Mesodermal cell (in vitro differentiated cells): Measurements from ENCODE around the gene TMEM254.
A peak's percentile ranks its signal among the peaks of the same experiment; 100 is the strongest.

Experiments used
- H3K27ac ChIP-seq: 2 replicates; pipeline ENCODE4 v1.7.0; 2013; ENCODE audit warnings: mild to moderate bottlenecking, low read depth, low read length, moderate library complexity; ENCODE audit not compliant: severe bottlenecking
- H3K36me3 ChIP-seq: 2 replicates; pipeline ENCODE4 v1.7.1; 2013; ENCODE audit warnings: mild to moderate bottlenecking, low read length, moderate library complexity; ENCODE audit not compliant: control insufficient read depth, insufficient read depth
- H3K4me1 ChIP-seq: one replicate; pipeline ENCODE4 v1.7.1; 2013; ENCODE audit warnings: mild to moderate bottlenecking, low read length; ENCODE audit not compliant: insufficient read depth, control insufficient read depth, poor library complexity, severe bottlenecking
- H3K4me3 ChIP-seq: 2 replicates; pipeline ENCODE4 v1.7.0; 2013; ENCODE audit warnings: low read length, control low read depth, mild to moderate bottlenecking; ENCODE audit not compliant: insufficient read depth, poor library complexity, severe bottlenecking; ENCODE audit errors: extremely low read depth
- H3K9me3 ChIP-seq: 2 replicates; pipeline ENCODE4 v1.7.1; 2013; ENCODE audit warnings: mild to moderate bottlenecking, low read length, moderate library complexity; ENCODE audit not compliant: control insufficient read depth
- WGBS, 2 experiments: methylation state at CpG; one replicate each; pipeline ENCODE4 v1.1.5; 2013; ENCODE audit warnings: missing lambda C conversion rate in 2 of 2; ENCODE audit not compliant: insufficient coverage in 2 of 2; 5-methylcytosine and 5-hydroxymethylcytosine counted together

TMEM254 gene

DNA sequence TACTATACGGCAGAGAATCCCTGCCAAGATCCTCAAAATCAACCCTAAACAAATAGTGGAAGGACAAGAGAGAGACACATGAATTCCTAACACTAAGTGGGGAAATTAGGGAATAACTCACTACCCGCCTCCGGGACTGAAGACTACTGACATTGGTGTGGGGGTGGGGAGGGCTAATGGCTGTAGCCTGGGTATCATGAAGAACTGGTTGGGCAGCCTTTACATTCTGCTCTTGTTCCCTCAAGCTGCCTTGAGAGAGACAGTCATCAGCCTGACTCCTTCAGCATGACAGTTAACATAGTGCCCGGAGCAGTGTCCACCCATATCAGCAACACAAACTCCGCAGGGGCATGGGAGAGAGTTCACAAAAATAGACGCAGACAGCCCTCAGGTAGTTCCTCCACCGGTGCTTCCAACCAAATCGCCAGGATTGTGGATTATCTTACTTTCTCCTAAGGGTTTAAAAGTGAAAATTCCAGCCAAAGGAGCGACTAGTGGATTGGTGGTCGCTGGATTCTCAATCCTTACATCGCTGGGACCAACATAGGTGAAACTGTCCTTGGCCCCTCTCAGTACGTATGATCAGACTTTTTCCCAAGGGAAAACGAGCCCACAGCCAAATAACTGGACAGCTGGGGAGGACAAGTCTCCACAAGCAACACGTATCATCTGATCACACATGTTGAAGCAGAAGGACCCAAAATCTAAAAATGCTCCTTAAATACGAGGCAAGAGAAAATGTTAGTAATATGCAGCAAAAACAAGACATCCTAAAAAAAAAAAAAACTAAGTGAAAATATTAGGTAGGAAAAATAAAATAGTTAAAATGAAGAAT lies 22.6 kb downstream of the TMEM254 start:
- H3K36me3 ChIP-seq: no peaks in the 10 kb centered on the region
- 91 to 95% methylated on average over 9 to 10 of the region's 15 CpGs for WGBS, 2 experiments
- H3K4me3 ChIP-seq: no peak overlapping the region
- no peaks in the 10 kb centered on the region for H3K9me3 ChIP-seq
- no peak overlapping the region for H3K27ac ChIP-seq
- H3K4me1 ChIP-seq: peaks cover 6% of the 10 kb centered on the region

DNA sequence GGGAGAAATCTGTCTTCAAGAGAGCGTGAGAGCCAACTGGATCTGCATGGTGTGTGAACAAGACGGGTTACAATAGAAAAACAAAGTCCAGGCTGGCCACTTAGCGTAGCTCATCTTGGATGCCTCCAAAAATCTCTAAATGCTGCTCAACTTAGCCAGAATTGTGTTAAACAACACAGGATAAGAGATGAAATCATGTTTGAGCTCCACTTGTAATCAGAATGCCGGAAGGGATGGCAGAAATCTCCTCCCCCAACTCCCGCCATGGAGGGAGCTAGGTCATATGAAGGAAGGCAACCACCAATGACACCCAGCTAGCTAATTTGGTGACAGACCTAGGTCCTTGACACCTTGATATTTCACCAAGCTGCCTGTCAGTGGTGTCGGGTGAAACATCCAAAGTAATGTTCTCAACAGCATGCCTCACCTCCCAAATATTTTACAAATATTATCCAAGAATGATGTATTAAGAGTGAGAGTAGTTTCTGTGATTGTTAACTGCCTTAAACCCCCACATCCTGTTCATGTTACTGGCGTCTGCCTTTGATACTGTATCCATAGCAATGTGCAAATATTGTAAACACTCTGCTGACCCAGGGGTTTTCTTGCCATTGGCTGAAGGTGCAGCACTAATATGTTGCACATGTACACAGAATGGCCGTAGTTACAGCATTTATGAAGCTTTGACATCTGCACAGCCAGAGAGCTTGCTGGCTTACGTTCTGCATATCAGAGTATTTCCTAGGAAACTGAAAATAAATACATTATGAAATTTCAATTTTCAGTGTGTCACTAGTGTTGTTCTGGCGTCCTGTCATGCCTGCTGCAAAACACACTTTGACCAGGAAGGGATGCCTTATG lies 25.8 kb downstream of the TMEM254 start:
- H3K4me1 ChIP-seq: peaks cover 6% of the 10 kb centered on the region
- peaks cover 14% of the 10 kb centered on the region for H3K9me3 ChIP-seq
- H3K4me3 ChIP-seq: no peak overlapping the region
- WGBS, 2 experiments: 85 to 89% methylated on average over 5 to 7 of the region's 10 CpGs
- H3K27ac ChIP-seq: no peak overlapping the region
- no peaks in the 10 kb centered on the region for H3K36me3 ChIP-seq

DNA sequence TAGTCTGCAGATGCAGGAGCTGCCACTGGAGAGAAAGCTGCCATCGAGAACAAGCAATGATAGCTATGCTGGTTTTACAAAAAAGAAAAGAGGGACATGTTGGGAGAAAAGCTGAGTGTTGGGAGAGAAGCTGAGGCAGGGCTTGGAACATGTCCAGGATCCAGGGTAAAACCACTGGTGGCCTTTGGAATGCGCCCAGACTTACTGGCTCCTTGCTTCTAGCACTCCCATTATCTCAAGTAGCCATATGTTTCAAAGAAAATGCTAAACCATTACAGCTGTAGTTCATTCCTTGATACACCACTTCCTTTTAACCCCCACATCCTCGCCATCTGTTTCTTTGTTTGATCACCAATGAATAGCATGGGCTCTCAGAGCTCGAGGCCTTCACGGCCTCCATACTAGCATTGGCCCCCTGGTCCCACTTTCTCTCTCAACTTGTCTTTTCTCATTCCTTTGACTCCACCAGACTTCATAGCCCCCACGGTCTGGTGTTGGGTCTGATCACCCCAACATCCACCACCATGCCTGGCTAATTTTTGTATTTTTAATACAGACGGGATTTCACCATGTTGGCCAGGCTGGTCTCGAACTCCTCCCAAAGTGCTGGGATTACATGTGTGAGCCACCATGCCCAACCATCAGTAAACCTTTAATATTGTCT lies 30.2 kb downstream of the TMEM254 start:
- H3K36me3 ChIP-seq: no peaks in the 10 kb centered on the region
- H3K4me3 ChIP-seq: no peak overlapping the region
- H3K9me3 ChIP-seq: peaks cover 14% of the 10 kb centered on the region
- peaks cover 6% of the 10 kb centered on the region for H3K4me1 ChIP-seq
- WGBS, 2 experiments: 63 to 77% methylated on average over 6 to 7 of the region's 8 CpGs
- H3K27ac ChIP-seq: no peak overlapping the region

DNA sequence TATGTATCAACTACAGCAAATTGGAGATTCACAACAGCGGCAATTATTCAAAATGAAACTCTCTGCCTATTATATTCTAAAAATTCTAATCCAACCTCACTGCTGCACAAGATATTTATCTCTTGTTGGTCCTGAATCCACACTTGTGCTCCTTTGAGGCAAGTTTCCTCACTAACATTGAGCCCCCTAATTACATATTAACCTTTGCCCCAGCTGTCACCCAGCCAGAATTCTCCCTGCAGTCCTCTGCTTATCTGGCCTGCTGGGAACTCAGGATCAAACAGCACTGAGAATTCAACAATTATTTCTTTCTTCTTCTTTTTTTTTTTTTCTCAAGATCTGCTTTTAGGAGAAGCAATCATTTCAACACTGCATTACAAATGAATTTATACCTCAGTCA lies 32.5 kb downstream of the TMEM254 start:
- no peak overlapping the region for H3K4me3 ChIP-seq
- H3K27ac ChIP-seq: no peak overlapping the region
- no peaks in the 10 kb centered on the region for H3K4me1 ChIP-seq
- 82 to 93% methylated on average over 1 of the region's 1 CpG for WGBS, 2 experiments
- no peaks in the 10 kb centered on the region for H3K36me3 ChIP-seq
- peaks cover 14% of the 10 kb centered on the region for H3K9me3 ChIP-seq

DNA sequence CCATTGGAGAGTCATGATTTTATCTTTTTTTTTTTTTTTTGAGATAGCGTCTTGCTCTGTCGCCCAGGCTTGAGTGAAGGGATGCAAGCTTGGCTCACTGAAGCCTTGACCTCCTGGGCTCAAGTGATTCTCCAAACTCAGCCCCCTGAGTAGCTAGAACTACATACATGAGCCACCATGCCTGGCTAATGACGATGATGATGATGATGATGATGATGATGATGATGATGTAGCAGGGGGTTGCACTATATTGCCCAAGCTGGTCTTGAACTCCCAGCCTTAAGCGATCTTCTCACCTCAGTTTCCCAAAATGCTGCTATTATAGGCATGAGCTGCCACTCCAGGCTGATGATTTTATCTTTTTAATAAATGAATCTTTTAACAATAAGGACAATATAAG lies 40.2 kb downstream of the TMEM254 start:
- H3K4me1 ChIP-seq: no peaks in the 10 kb centered on the region
- H3K36me3 ChIP-seq: no peaks in the 10 kb centered on the region
- H3K4me3 ChIP-seq: no peak overlapping the region
- H3K27ac ChIP-seq: no peak overlapping the region
- WGBS, 2 experiments: 100% methylated on average over 2 of the region's 4 CpGs; no CpG with 5 or more reads in 1 of the 2 experiments
- H3K9me3 ChIP-seq: no peaks in the 10 kb centered on the region

DNA sequence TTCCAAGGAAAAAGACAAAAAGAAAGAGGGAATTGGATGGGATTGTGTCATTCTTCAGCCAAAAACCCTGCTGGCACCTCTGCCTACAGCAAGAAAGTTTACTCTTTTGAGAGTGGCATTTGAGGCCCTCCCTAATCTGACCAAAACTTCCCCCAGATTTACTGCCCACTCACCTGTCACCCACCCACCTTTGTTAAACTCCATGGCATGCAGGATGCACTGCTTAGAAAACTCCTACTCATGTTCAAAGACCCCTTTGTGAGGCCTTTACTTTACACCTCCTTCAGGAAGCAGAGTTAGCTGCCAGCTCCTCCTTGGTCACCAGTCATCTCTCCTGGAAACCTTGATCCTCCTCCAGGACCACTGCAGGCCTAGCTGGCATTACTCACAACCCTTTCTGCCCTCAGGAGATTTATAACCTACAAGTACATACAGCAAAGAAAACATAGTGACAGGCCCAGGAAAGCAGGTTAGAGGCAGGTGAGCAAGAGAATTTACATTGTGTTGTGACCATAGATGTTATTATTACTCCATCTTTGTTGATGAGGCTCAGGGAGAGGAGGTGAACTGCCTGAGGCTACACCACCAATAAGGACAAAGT lies 43.7 kb downstream of the TMEM254 start:
- no peaks in the 10 kb centered on the region for H3K4me1 ChIP-seq
- H3K36me3 ChIP-seq: no peaks in the 10 kb centered on the region
- H3K27ac ChIP-seq: no peak overlapping the region
- no peaks in the 10 kb centered on the region for H3K9me3 ChIP-seq
- no peak overlapping the region for H3K4me3 ChIP-seq

DNA sequence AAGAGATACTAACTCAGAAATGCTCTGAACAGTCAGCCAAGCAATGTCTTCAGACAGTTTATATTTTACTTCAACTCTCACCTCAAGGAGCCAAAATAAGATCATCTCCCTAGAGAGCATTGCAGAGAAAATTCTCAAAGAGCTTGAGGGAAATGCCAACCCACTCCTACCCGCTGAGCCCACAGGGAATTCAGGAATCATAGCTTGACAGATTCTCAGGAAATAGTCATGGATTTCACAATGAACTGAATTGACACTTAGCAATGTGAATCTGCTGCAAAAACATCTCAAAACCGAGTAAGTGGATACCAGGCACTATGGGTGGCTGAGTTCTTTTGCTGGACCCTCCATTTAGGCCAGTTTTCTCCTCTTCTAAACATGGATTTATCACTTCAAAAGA lies 44.3 kb downstream of the TMEM254 start:
- Histone ChIP-seq H3K27ac (no peak overlapping the region), H3K4me3 (no peak overlapping the region), H3K36me3 (no peaks in the 10 kb centered on the region), H3K9me3 (no peaks in the 10 kb centered on the region), H3K4me1 (no peaks in the 10 kb centered on the region)
- 78 to 84% methylated on average over 2 of the region's 2 CpGs for WGBS, 2 experiments

DNA sequence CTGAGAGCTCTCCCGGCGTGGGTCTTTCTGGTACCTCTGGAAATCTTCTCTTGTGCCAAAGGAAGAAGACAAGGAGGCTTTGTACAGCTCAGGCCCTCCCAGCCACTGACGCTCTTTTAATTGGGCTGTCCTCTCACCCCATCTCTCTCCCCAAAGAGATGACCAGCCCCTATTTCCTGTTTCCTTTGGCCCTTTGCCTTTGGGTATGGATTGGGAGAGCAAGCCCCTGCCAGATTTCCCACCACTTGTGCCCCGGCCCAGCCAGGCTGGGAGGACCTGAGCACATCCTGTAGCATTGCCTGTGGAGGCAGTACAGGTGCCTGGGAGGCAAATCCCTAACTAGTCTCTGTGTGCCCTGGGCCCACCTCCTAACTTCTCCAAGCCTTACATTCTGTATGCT lies 48.4 kb downstream of the TMEM254 start:
- 90 to 100% methylated on average over 3 of the region's 4 CpGs for WGBS, 2 experiments
- Histone ChIP-seq H3K4me1 (peaks cover 3% of the 10 kb centered on the region), H3K36me3 (no peaks in the 10 kb centered on the region), H3K27ac (no peak overlapping the region), H3K4me3 (no peak overlapping the region), H3K9me3 (no peaks in the 10 kb centered on the region)

DNA sequence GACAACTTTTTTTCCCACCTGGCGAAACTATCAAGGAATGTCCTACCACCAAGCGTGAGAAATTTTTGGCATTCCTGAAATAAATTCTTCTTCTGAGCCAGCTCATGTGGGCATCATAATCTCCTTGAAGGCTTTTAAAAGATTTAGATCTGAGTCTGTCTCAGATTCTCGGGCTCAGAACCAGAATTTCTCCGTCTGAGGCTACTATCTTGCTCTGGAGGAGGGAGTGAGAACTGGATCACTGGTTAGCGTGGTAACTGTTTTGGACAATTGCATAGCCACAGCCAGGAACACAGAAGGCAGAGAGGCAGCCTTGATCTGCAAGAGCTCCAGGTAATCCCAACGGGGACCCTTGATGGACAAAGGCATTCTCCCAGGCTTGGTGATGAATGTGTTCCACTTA lies 53.0 kb downstream of the TMEM254 start:
- Histone ChIP-seq H3K4me1 (peaks cover 8% of the 10 kb centered on the region), H3K36me3 (no peaks in the 10 kb centered on the region), H3K27ac (no peak overlapping the region), H3K4me3 (no peak overlapping the region), H3K9me3 (no peaks in the 10 kb centered on the region)
- 49 to 50% methylated on average over 5 to 6 of the region's 6 CpGs for WGBS, 2 experiments

DNA sequence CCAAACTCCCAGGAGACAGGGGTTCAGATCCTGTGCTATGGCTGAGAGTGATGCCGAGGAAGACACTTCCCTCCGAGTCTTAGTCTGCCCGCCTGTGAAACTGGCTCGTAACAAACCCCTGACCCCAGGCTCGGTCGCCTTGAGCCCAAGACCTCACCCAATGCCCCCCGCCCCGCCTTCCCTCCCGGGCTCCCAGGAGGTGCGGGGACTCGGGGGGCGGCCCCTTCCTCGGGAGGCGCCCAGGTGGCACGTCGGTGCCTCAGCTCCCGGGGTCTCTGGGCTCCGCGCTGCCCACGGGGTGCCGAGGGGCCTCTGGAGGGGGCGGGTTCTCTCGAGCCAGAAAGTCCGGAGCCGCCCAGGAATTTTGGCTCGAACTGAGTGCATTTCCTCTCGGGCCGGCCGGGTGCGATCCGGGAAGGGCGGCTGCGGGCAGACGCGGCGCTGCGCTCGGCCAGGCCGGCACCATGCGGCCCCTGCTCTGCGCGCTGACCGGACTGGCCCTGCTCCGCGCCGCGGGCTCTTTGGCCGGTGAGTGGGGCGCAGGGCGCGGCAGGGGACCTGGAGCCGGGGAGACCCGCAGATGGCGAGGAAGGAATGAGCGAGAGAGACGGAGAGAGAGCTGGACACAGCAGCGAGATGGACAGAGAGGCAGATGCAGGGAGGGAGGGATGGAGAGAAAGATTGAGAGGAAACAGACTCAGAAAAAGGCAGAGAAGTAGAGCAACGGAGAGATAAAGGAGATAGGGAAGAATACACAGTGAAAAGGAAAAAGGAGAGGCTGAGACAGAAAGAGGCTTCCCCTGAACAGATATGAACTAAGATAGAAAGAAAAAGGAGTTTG lies 54.1 kb downstream of the TMEM254 start, which contains the start of gene PLAC9:
Gene PLAC9, plus strand, starts transcription at position 432 of the 841 bp plus-strand sequence. Its CDS starts 33 bp downstream, at position 465.
- H3K4me3 ChIP-seq: peak within 1 kb of the TSS; percentile 44
- no peaks in the 10 kb centered on the region for H3K36me3 ChIP-seq
- 1 to 2% methylated on average over 50 to 52 of the region's 58 CpGs for WGBS, 2 experiments
- H3K27ac ChIP-seq: no peak within 1 kb of the TSS
- H3K9me3 ChIP-seq: no peaks in the 10 kb centered on the region
- peaks cover 8% of the 10 kb centered on the region for H3K4me1 ChIP-seq
